ENCODE results near the gene ANKRD37. TPM values are rescaled to one million over a fixed set of nuclear protein-coding genes. Genes with fewer than 3 reads are reported as not detected.
A peak's percentile ranks its signal among the peaks of the same experiment; 100 is the strongest.

The ANKRD37 gene
- total RNA-seq: 1 to 10 TPM; 5.9 to 6.6 TPM
- polyA plus RNA-seq: 10 to 100 TPM in 1 of 2 donors, 1 to 10 TPM in 1; 9.5 to 10.2 TPM

DNA sequence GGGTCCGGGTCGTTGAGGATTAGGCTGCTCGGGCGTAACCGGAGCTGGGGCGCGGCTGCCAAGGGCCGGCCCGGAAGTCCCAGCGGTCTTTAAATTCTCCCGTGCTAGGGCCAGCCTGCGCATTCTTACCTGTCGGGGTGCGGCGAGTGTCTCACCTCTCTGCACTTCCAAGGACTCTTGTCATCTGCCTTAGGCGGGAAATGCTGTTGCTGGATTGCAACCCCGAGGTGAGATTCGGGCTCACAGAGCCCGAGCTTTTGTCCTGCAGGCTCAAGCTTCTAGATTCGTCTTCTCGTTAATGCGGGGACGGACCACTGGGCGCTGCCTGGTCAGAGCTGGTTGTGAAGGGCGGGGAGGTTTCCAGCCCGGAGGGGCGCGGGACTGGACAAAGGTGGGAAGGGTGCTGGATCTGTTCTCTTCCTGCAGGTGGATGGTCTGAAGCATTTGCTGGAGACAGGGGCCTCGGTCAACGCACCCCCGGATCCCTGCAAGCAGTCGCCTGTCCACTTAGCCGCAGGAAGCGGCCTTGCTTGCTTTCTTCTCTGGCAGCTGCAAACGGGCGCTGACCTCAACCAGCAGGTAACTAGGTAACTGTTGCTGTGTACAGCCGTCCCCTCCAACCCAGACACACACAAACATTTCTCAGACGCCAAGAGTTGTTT, at the start of gene ANKRD37:
Gene ANKRD37 (plus strand): TSS at position 118 of the 662 bp plus-strand sequence. CDS start 83 bp downstream, at position 201.
- Mint-ChIP-seq H3K4me1 (peaks cover 11 to 22% (median 18%) of the 10 kb centered on the region in 4 donors), H3K27me3 (no peaks in the 10 kb centered on the region), H3K4me3 (peak within 1 kb of the TSS; percentile 88 to 99 (median 95)), H3K9me3 (no peaks in the 10 kb centered on the region), H3K36me3 (peaks cover 6 to 24% of the 10 kb centered on the region in 2 donors), H3K27ac (peak within 1 kb of the TSS; percentile 92 to 100 (median 99))
- no peaks in the 10 kb centered on the region for H3K27me3 ChIP-seq (ENCODE audit: insufficient read depth, low read length)
- peak within 1 kb of the TSS; percentile 99 for H3K27ac ChIP-seq (ENCODE audit: low read depth, low read length)
- ChIA-PET POLR2A (ENCODE audit: partially characterized antibody) (interaction anchor here (0.7 to 5.9 kb wide), 22 partner anchors 8 to 922 kb away, joined by 3 to 94 read pairs (median 4); partner anchors contain the start of genes CASP3, CCDC110, CENPU and CFAP97), CTCF (ENCODE audit: partially characterized antibody) (interaction anchor here (1.9 kb wide), 1 partner anchor 29 kb away, joined by 10 read pairs; the partner anchor contains the start of gene UFSP2)
- DNase-seq: peak in 1 of 5 donors; percentile 39
- peak within 1 kb of the TSS; percentile 91 to 99 for H3K4me3 ChIP-seq (ENCODE audit: low read length in 2 of 2)
- peaks cover 5% of the 10 kb centered on the region for H3K36me3 ChIP-seq (ENCODE audit: insufficient read depth, low read length)
- H3K9me3 ChIP-seq (ENCODE audit: control insufficient read depth in 1 of 2, low read length in 2 of 2): no peaks in the 10 kb centered on the region
- peaks cover 18% of the 10 kb centered on the region for H3K4me1 ChIP-seq (ENCODE audit: insufficient read depth, low read length)
- intact Hi-C loops (cut with micrococcal nuclease): loop anchor here (1.0 to 10.0 kb wide), 9 partner anchors 28 to 1740 kb away; partner anchors contain the start of genes ACSL1, CCDC110, CENPU and CYP4V2

- peaks cover 19 to 29% (median 20%) of the 10 kb centered on the region in 4 donors for H3K4me1 Mint-ChIP-seq
- POLR2A ChIA-PET (ENCODE audit: partially characterized antibody): no interaction called here
- H3K27me3 ChIP-seq (ENCODE audit: insufficient read depth, low read length): no peaks in the 10 kb centered on the region
- H3K9me3 Mint-ChIP-seq: peaks cover 0 to 3% (median 0%) of the 10 kb centered on the region in 8 donors
- H3K36me3 Mint-ChIP-seq: peaks cover 41 to 58% of the 10 kb centered on the region in 2 donors
- intact Hi-C loops (cut with micrococcal nuclease): no loop called here
- no peak overlapping the region for H3K4me3 Mint-ChIP-seq
- no peak overlapping the region for H3K27ac ChIP-seq (ENCODE audit: low read depth, low read length)
- CTCF ChIA-PET (ENCODE audit: partially characterized antibody): no interaction called here
- H3K27ac Mint-ChIP-seq: peak overlapping the region in 1 of 7 donors; percentile 14
- no peak for DNase-seq
- H3K9me3 ChIP-seq (ENCODE audit: control insufficient read depth in 1 of 2, low read length in 2 of 2): no peaks in the 10 kb centered on the region
- H3K4me1 ChIP-seq (ENCODE audit: insufficient read depth, low read length): peaks cover 14% of the 10 kb centered on the region
- H3K36me3 ChIP-seq (ENCODE audit: insufficient read depth, low read length): no peaks in the 10 kb centered on the region
- H3K4me3 ChIP-seq (ENCODE audit: low read length in 2 of 2): no peak overlapping the region
- H3K27me3 Mint-ChIP-seq: no peaks in the 10 kb centered on the region
Observed at GRCh38 chr4:185346975-185347601, 49.6 kb upstream of the ANKRD37 start.

GRCh38 chr4:185351691-185352090, 45.0 kb upstream of the ANKRD37 start:
- DNase-seq: no peak
- Histone ChIP-seq H3K36me3 (ENCODE audit: insufficient read depth, low read length) (no peaks in the 10 kb centered on the region), H3K9me3 (ENCODE audit: control insufficient read depth in 1 of 2, low read length in 2 of 2) (no peaks in the 10 kb centered on the region), H3K4me1 (ENCODE audit: insufficient read depth, low read length) (no peaks in the 10 kb centered on the region), H3K4me3 (ENCODE audit: low read length in 2 of 2) (no peak overlapping the region), H3K27ac (ENCODE audit: low read depth, low read length) (no peak overlapping the region), H3K27me3 (ENCODE audit: insufficient read depth, low read length) (no peaks in the 10 kb centered on the region)
- H3K36me3 Mint-ChIP-seq: peaks cover 57 to 64% of the 10 kb centered on the region in 2 donors
- peaks cover 0 to 3% (median 1%) of the 10 kb centered on the region in 4 donors for H3K4me1 Mint-ChIP-seq
- ChIA-PET POLR2A (ENCODE audit: partially characterized antibody) (no interaction called here), CTCF (ENCODE audit: partially characterized antibody) (no interaction called here)
- no peaks in the 10 kb centered on the region for H3K27me3 Mint-ChIP-seq
- no peak overlapping the region for H3K4me3 Mint-ChIP-seq
- peak overlapping the region in 1 of 7 donors; percentile 21 for H3K27ac Mint-ChIP-seq
- H3K9me3 Mint-ChIP-seq: peaks cover 0 to 3% (median 0%) of the 10 kb centered on the region in 8 donors
- intact Hi-C loops (cut with micrococcal nuclease): no loop called here

DNA sequence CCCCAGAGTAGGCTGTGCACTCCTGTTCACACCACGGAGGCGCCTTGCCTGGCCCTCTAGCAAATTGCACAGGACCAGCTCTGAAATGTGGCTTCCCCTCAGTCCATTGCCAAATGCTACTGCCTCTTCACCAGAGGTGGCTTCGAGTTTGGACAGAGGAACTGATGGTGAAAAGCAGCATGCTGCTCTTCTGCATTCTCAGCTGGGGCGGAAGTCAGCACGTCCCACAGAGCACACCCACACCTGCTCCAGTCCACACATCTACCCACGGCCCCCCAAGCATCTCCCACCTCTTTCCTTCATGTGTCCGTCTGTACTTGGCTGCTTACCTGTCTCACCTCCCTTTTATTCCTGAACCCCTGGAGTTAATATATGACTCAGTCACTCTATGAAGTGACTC, 44.4 kb upstream of the ANKRD37 start:
- Histone ChIP-seq H3K9me3 (ENCODE audit: control insufficient read depth in 1 of 2, low read length in 2 of 2) (no peaks in the 10 kb centered on the region), H3K4me3 (ENCODE audit: low read length in 2 of 2) (no peak overlapping the region), H3K36me3 (ENCODE audit: insufficient read depth, low read length) (no peaks in the 10 kb centered on the region), H3K4me1 (ENCODE audit: insufficient read depth, low read length) (no peaks in the 10 kb centered on the region), H3K27ac (ENCODE audit: low read depth, low read length) (no peak overlapping the region), H3K27me3 (ENCODE audit: insufficient read depth, low read length) (no peaks in the 10 kb centered on the region)
- ChIA-PET POLR2A (ENCODE audit: partially characterized antibody) (no interaction called here), CTCF (ENCODE audit: partially characterized antibody) (no interaction called here)
- no peaks in the 10 kb centered on the region for H3K9me3 Mint-ChIP-seq
- H3K4me1 Mint-ChIP-seq: peaks cover 0 to 2% (median 0%) of the 10 kb centered on the region in 4 donors
- H3K27me3 Mint-ChIP-seq: no peaks in the 10 kb centered on the region
- no peak overlapping the region for H3K4me3 Mint-ChIP-seq
- DNase-seq: no peak
- intact Hi-C loops (cut with micrococcal nuclease): no loop called here
- H3K27ac Mint-ChIP-seq: no peak overlapping the region
- H3K36me3 Mint-ChIP-seq: peaks cover 53 to 59% of the 10 kb centered on the region in 2 donors

DNA sequence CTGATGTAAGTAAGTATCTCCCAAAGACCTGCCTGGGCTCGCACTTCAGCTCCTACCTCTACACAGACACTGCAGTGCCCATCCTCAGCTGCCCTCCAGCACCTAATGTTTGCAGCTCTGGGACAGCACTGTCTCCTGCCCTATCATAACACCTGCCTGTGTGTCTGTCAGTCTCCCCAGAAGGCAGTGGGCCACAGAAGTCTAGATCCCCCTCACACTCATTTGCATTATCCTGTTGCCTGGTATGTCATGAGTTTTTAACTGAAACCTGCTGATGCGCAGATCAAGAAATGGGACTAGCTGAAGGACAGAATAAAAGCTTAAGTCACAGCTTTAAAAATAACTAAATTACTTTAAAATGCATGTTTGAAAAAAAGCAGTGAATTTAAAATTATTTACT, 43.9 kb upstream of the ANKRD37 start:
- Mint-ChIP-seq H3K9me3 (no peaks in the 10 kb centered on the region), H3K27ac (no peak overlapping the region), H3K4me3 (peak overlapping the region in 1 of 8 donors; percentile 34), H3K27me3 (no peaks in the 10 kb centered on the region), H3K4me1 (peaks cover 0 to 2% (median 0%) of the 10 kb centered on the region in 4 donors), H3K36me3 (peaks cover 54 to 59% of the 10 kb centered on the region in 2 donors)
- no peak overlapping the region for H3K4me3 ChIP-seq (ENCODE audit: low read length in 2 of 2)
- H3K4me1 ChIP-seq (ENCODE audit: insufficient read depth, low read length): no peaks in the 10 kb centered on the region
- POLR2A ChIA-PET (ENCODE audit: partially characterized antibody): no interaction called here
- H3K9me3 ChIP-seq (ENCODE audit: control insufficient read depth in 1 of 2, low read length in 2 of 2): no peaks in the 10 kb centered on the region
- DNase-seq: no peak
- H3K27me3 ChIP-seq (ENCODE audit: insufficient read depth, low read length): no peaks in the 10 kb centered on the region
- intact Hi-C loops (cut with micrococcal nuclease): no loop called here
- CTCF ChIA-PET (ENCODE audit: partially characterized antibody): no interaction called here
- no peak overlapping the region for H3K27ac ChIP-seq (ENCODE audit: low read depth, low read length)
- H3K36me3 ChIP-seq (ENCODE audit: insufficient read depth, low read length): no peaks in the 10 kb centered on the region

DNA sequence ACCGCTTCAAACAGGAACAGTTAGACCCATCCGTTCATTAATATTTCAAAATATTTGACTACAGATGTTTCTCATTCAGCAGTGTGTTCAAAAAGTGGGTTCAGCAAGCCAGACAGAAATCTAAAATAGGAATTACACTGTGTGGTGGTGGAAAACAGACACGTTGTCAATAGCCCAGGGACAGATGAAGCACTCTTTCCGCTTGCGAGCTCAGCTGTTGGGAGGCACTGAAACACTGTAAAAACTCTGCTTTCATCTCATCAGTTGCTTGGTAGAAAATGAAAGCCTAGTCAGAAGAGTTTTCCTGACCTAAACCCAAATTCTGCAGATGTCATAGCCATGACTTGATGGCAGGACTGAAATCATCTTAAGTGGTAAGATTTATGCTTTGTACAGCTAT, 39.4 kb upstream of the ANKRD37 start:
- H3K9me3 ChIP-seq (ENCODE audit: control insufficient read depth in 1 of 2, low read length in 2 of 2): no peaks in the 10 kb centered on the region
- POLR2A ChIA-PET (ENCODE audit: partially characterized antibody): no interaction called here
- H3K36me3 Mint-ChIP-seq: peaks cover 36 to 49% of the 10 kb centered on the region in 2 donors
- H3K27ac ChIP-seq (ENCODE audit: low read depth, low read length): no peak overlapping the region
- no peak overlapping the region for H3K27ac Mint-ChIP-seq
- intact Hi-C loops (cut with micrococcal nuclease): no loop called here
- H3K36me3 ChIP-seq (ENCODE audit: insufficient read depth, low read length): no peaks in the 10 kb centered on the region
- H3K27me3 Mint-ChIP-seq: no peaks in the 10 kb centered on the region
- no peak overlapping the region for H3K4me3 ChIP-seq (ENCODE audit: low read length in 2 of 2)
- H3K9me3 Mint-ChIP-seq: no peaks in the 10 kb centered on the region
- no peaks in the 10 kb centered on the region for H3K4me1 Mint-ChIP-seq
- H3K4me3 Mint-ChIP-seq: no peak overlapping the region
- DNase-seq: no peak
- H3K4me1 ChIP-seq (ENCODE audit: insufficient read depth, low read length): no peaks in the 10 kb centered on the region
- no peaks in the 10 kb centered on the region for H3K27me3 ChIP-seq (ENCODE audit: insufficient read depth, low read length)
- CTCF ChIA-PET (ENCODE audit: partially characterized antibody): no interaction called here

DNA sequence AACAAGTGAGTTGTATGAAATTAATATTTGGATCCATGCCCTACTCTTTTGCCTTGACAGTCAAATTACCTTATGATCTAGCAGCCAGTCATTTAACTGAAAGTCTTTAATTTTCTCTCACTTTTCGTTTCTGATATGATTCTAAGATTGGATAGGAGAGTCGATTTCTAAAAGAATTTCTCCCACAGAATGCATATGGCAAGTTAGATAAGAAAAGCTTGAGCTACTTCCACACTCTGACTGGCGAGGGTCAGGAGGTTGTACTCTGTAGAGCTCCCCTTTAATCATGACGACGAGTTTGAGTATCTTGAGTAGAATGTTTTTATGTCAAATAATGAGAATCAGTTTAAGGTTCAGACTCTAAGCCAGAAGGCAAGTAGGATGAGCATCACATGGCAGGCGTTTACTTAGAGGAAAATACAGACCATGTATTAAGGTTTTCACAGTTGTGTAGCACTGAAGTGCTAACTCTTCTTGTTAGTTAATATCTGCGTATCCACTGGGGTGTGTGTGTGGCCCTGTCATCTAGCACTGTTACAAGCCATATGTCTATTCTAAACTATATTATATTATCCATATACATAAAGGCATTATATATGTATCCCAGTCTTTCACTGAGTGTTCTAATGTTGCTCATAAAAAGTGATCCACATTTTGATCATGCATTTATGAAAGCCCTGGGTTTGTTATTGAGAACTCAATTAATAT, 38.8 kb upstream of the ANKRD37 start:
- no peaks in the 10 kb centered on the region for H3K4me1 ChIP-seq (ENCODE audit: insufficient read depth, low read length)
- intact Hi-C loops (cut with micrococcal nuclease): no loop called here
- Mint-ChIP-seq H3K9me3 (no peaks in the 10 kb centered on the region), H3K27me3 (no peaks in the 10 kb centered on the region), H3K4me3 (no peak overlapping the region), H3K27ac (peak overlapping the region in 1 of 7 donors; percentile 48), H3K4me1 (no peaks in the 10 kb centered on the region), H3K36me3 (peaks cover 29 to 43% of the 10 kb centered on the region in 2 donors)
- ChIA-PET POLR2A (ENCODE audit: partially characterized antibody) (no interaction called here), CTCF (ENCODE audit: partially characterized antibody) (no interaction called here)
- no peaks in the 10 kb centered on the region for H3K36me3 ChIP-seq (ENCODE audit: insufficient read depth, low read length)
- no peak overlapping the region for H3K27ac ChIP-seq (ENCODE audit: low read depth, low read length)
- no peaks in the 10 kb centered on the region for H3K27me3 ChIP-seq (ENCODE audit: insufficient read depth, low read length)
- no peak overlapping the region for H3K4me3 ChIP-seq (ENCODE audit: low read length in 2 of 2)
- no peak for DNase-seq
- H3K9me3 ChIP-seq (ENCODE audit: control insufficient read depth in 1 of 2, low read length in 2 of 2): no peaks in the 10 kb centered on the region
